ENCODE data around the gene HOOK2. TPM values are rescaled to one million over a fixed set of nuclear protein-coding genes. Genes with fewer than 3 reads are reported as not detected.

Gene HOOK2
- total and polyA plus RNA-seq, 2 of the 13 experiments (the other 11 are each of a cell fraction or from before 2014, with no cell fraction given): 9.2 to 12.9 TPM

- TF ChIP-seq NKX3-1 (CRISPR knock-in tag; IDR thresholded peaks at IDR 0.05) (no peak), CBFB (CRISPR knock-in tag; IDR thresholded peaks at IDR 0.05) (no peak), MXD3 (CRISPR knock-in tag; IDR thresholded peaks at IDR 0.05) (no peak), ZSCAN21 (CRISPR knock-in tag; IDR thresholded peaks at IDR 0.05; ENCODE audit: borderline replicate concordance) (peak; percentile 40; the same call in 1 of the 2 replicates), TOPORS (CRISPR knock-in tag; IDR thresholded peaks at IDR 0.05) (no peak), ARNTL (CRISPR knock-in tag; IDR thresholded peaks at IDR 0.05) (no peak), ZNF576 (CRISPR knock-in tag; IDR thresholded peaks at IDR 0.05) (no peak; the same call in 1 of the 2 replicates), IRF2 (CRISPR knock-in tag; IDR thresholded peaks at IDR 0.05) (peak; percentile 83), NFE2L2 (IDR thresholded peaks at IDR 0.05; ENCODE audit: low read length) (no peak), POLR2A (IDR thresholded peaks at IDR 0.05; ENCODE audit: insufficient read depth in 1 of 2, low read depth in 2 of 2, low read length in 2 of 2) (0 out of 4 replicates have a peak, but pooled peaks of 1 of the 2 experiments have one; percentile 32), KLF16 (CRISPR knock-in tag; IDR thresholded peaks at IDR 0.05) (peak in 1 of 2 experiments; percentile 69; a peak in 1 of 4 replicates), ZNF354B (CRISPR knock-in tag; IDR thresholded peaks at IDR 0.05) (no peak), AFF4 (CRISPR knock-in tag; IDR thresholded peaks at IDR 0.05) (no peak), NR2F2 (IDR thresholded peaks at IDR 0.05; ENCODE audit: borderline replicate concordance, low read depth) (no peak), MED13 (CRISPR knock-in tag; IDR thresholded peaks at IDR 0.05) (no peak), NRL (CRISPR knock-in tag; IDR thresholded peaks at IDR 0.05; ENCODE audit: borderline replicate concordance) (0 out of 2 replicates have a peak, but pooled peaks have one; percentile 33), HHEX (CRISPR knock-in tag; IDR thresholded peaks at IDR 0.05) (no peak), EP300 (IDR thresholded peaks at IDR 0.05; ENCODE audit: low read depth in 2 of 2, low read length in 2 of 2) (no peak), EP300 (CRISPR knock-in tag; IDR thresholded peaks at IDR 0.05; ENCODE audit: borderline replicate concordance) (no peak), BCLAF1 (IDR thresholded peaks at IDR 0.05) (no peak), ZNF574 (CRISPR knock-in tag; IDR thresholded peaks at IDR 0.05) (peak; percentile 90)
Measured at GRCh38 chr19:12766051-12766521, 9.3 kb downstream of the HOOK2 start (continued).

Data from HepG2 (cell line).